Suprapubic skin (tissue), 4 donors: ENCODE measurements around the gene ATP13A5. TPM values are rescaled to one million over a fixed set of nuclear protein-coding genes. Genes with fewer than 3 reads are reported as not detected.

ENCODE experiments used
- DNase-seq, 2 donors: peaks; one replicate each; pipeline ENCODE4 v3.0.0-alpha.2; 2019; ENCODE audit warnings: low spot score in 2 of 2
- H3K27ac ChIP-seq: fragments of 200-600 bp; sonication (generic); one replicate; pipeline ENCODE4 v1.5.1; 2019
- H3K27me3 ChIP-seq: fragments of 200-600 bp; sonication (generic); one replicate; pipeline ENCODE4 v1.5.1; 2019
- H3K36me3 ChIP-seq: fragments of 200-600 bp; sonication (generic); one replicate; pipeline ENCODE4 v1.5.1; 2019
- H3K4me1 ChIP-seq: fragments of 200-600 bp; sonication (generic); one replicate; pipeline ENCODE4 v1.5.1; 2019
- H3K4me3 ChIP-seq: fragments of 200-600 bp; sonication (generic); one replicate; pipeline ENCODE4 v1.5.1; 2019; ENCODE audit warnings: mild to moderate bottlenecking
- H3K9me3 ChIP-seq: fragments of 200-600 bp; sonication (generic); one replicate; pipeline ENCODE4 v1.5.1; 2019
- EP300 ChIP-seq: sonication (generic); formaldehyde crosslinking; IDR thresholded peaks from one replicate; pipeline ENCODE4 v1.6.1; 2017; ENCODE audit warnings: antibody characterized with exemption
- POLR2A ChIP-seq, 2 donors: fragments of 450-650 bp; IDR thresholded peaks; one replicate each; pipeline ENCODE4 v1.6.1; 2017; ENCODE audit warnings: antibody characterized with exemption in 2 of 2, mild to moderate bottlenecking in 2 of 2, moderate library complexity in 2 of 2
- POLR2AphosphoS5 ChIP-seq, 3 donors: sonication (generic); formaldehyde crosslinking; IDR thresholded peaks; one replicate each; pipeline ENCODE4 v1.6.1; 2017; ENCODE audit warnings: antibody characterized with exemption in 3 of 3
- WGBS: methylation state at CpG from one replicate; pipeline ENCODE4 v1.1.5; 2018; 5-methylcytosine and 5-hydroxymethylcytosine counted together
- total RNA-seq, 4 donors: library from RNA; depleted of rRNA; stranded (reverse); fragments of >200 nt; gene quantifications; one replicate each; pipeline ENCODE4 v1.1.0, GENCODE V29; 2016
- TF ChIP-seq, protein P1 (sequence below), 2 donors: fragments of 200-600 bp in 1 of 2; fragments of 450-650 bp in 1 of 2; sonication (generic) in 1 of 2; IDR thresholded peaks; one replicate each; pipeline ENCODE4 v1.5.1; 2016 to 2019; ENCODE audit warnings: antibody characterized with exemption in 2 of 2, mild to moderate bottlenecking in 1 of 2, moderate library complexity in 1 of 2

ATP13A5 gene
- total RNA-seq, 4 donors from 2014 or later, result 1.1 to 9.8 (median 4.2) TPM

GRCh38 chr3:193313061-193313958 is 65.2 kb downstream of the ATP13A5 start:
- Histone ChIP-seq H3K27ac (no peak overlapping the region), H3K36me3 (no peaks in the 10 kb centered on the region), H3K9me3 (no peaks in the 10 kb centered on the region), H3K4me3 (no peak overlapping the region), H3K4me1 (no peaks in the 10 kb centered on the region), H3K27me3 (no peaks in the 10 kb centered on the region)
- TF ChIP-seq EP300 (no peak), POLR2AphosphoS5 (IDR thresholded peaks at IDR 0.05) (no peak), POLR2A (IDR thresholded peaks at IDR 0.05) (no peak)
- TF ChIP-seq, protein P1, sequence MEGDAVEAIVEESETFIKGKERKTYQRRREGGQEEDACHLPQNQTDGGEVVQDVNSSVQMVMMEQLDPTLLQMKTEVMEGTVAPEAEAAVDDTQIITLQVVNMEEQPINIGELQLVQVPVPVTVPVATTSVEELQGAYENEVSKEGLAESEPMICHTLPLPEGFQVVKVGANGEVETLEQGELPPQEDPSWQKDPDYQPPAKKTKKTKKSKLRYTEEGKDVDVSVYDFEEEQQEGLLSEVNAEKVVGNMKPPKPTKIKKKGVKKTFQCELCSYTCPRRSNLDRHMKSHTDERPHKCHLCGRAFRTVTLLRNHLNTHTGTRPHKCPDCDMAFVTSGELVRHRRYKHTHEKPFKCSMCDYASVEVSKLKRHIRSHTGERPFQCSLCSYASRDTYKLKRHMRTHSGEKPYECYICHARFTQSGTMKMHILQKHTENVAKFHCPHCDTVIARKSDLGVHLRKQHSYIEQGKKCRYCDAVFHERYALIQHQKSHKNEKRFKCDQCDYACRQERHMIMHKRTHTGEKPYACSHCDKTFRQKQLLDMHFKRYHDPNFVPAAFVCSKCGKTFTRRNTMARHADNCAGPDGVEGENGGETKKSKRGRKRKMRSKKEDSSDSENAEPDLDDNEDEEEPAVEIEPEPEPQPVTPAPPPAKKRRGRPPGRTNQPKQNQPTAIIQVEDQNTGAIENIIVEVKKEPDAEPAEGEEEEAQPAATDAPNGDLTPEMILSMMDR (IDR thresholded peaks at IDR 0.05), result no peak
- 89% methylated on average over 3 of the region's 3 CpGs for WGBS
- no peak for DNase-seq

- H3K27ac ChIP-seq, result no peak overlapping the region
- H3K4me3 ChIP-seq, result no peak overlapping the region
- no peaks in the 10 kb centered on the region for H3K27me3 ChIP-seq
- no peaks in the 10 kb centered on the region for H3K4me1 ChIP-seq
- WGBS, result 64% methylated on average over 6 of the region's 6 CpGs
- TF ChIP-seq EP300, result no peak
- TF ChIP-seq, protein P1 (IDR thresholded peaks at IDR 0.05), result no peak
- TF ChIP-seq POLR2A (IDR thresholded peaks at IDR 0.05), result no peak
- TF ChIP-seq POLR2AphosphoS5 (IDR thresholded peaks at IDR 0.05), result no peak
- no peaks in the 10 kb centered on the region for H3K36me3 ChIP-seq
- no peaks in the 10 kb centered on the region for H3K9me3 ChIP-seq
- no peak for DNase-seq
Observed at GRCh38 chr3:193310914-193311723, 67.4 kb downstream of the ATP13A5 start.

DNA sequence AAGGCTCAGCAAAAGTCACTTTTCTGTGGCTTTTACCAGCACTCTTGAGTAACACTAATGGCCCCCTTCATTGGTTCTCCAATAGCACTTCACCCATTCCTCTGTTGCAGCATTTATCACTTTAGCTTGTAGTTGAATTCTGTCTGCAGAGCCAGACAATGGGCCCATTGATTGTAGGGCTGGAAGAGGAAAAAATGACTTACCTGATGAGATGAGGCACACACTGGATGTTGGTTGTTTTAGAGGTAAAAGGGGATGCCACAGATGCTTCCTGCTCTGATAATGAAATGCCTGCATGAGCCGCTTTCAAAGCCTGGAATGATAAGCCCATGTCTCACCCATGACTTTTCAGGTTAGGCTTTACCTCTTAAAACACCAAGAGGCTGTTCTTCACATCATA is 73.2 kb downstream of the ATP13A5 start:
- no peaks in the 10 kb centered on the region for H3K27me3 ChIP-seq
- H3K4me3 ChIP-seq, result no peak overlapping the region
- no peak overlapping the region for H3K27ac ChIP-seq
- H3K9me3 ChIP-seq, result no peaks in the 10 kb centered on the region
- TF ChIP-seq POLR2A (IDR thresholded peaks at IDR 0.05) (no peak), EP300 (no peak), POLR2AphosphoS5 (IDR thresholded peaks at IDR 0.05) (no peak)
- TF ChIP-seq, protein P1 (IDR thresholded peaks at IDR 0.05), result no peak
- H3K36me3 ChIP-seq, result no peaks in the 10 kb centered on the region
- no peak for DNase-seq
- no peaks in the 10 kb centered on the region for H3K4me1 ChIP-seq
- 100% methylated on average over 1 of the region's 1 CpG for WGBS

- no peak overlapping the region for H3K27ac ChIP-seq
- H3K4me1 ChIP-seq, result no peaks in the 10 kb centered on the region
- H3K36me3 ChIP-seq, result no peaks in the 10 kb centered on the region
- no peak overlapping the region for H3K4me3 ChIP-seq
- H3K27me3 ChIP-seq, result no peaks in the 10 kb centered on the region
- no peaks in the 10 kb centered on the region for H3K9me3 ChIP-seq
- WGBS, result 89% methylated on average over 1 of the region's 1 CpG
- no peak for DNase-seq
- TF ChIP-seq, protein P1 (IDR thresholded peaks at IDR 0.05), result no peak
- TF ChIP-seq POLR2AphosphoS5 (IDR thresholded peaks at IDR 0.05), result no peak
- no peak for TF ChIP-seq EP300
- TF ChIP-seq POLR2A (IDR thresholded peaks at IDR 0.05), result no peak
Observed at GRCh38 chr3:193301433-193301832, 77.1 kb downstream of the ATP13A5 start.

DNA sequence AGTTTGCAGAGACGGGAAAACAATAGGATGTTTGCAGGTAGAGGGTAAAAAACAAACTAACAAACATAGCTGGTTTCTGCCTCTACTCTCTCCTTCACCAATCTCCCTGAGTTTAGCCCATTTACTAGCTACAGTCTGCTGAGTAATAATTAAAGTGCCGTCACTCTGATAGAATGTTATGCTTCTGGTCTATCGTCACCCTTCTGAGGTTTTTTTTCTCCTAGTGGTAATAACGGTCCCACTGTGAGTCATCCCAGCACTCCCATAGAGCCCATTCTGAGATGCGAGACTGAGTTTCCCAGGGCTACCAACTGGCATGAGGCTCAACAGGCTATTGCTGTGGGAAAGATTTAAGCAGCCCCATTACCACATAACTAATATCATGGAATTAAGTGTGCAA is 81.1 kb downstream of the ATP13A5 start:
- H3K9me3 ChIP-seq, result no peaks in the 10 kb centered on the region
- DNase-seq, result no peak
- H3K36me3 ChIP-seq, result no peaks in the 10 kb centered on the region
- no peaks in the 10 kb centered on the region for H3K27me3 ChIP-seq
- H3K4me1 ChIP-seq, result no peaks in the 10 kb centered on the region
- TF ChIP-seq POLR2A (IDR thresholded peaks at IDR 0.05), result no peak
- TF ChIP-seq, protein P1 (IDR thresholded peaks at IDR 0.05), result no peak
- no peak for TF ChIP-seq POLR2AphosphoS5 (IDR thresholded peaks at IDR 0.05)
- TF ChIP-seq EP300, result no peak
- no peak overlapping the region for H3K4me3 ChIP-seq
- no peak overlapping the region for H3K27ac ChIP-seq
- 89% methylated on average over 5 of the region's 5 CpGs for WGBS
